Heart left ventricle (tissue), 16 donors: ENCODE results near the gene VSTM5. TPM values are rescaled to one million over a fixed set of nuclear protein-coding genes. Genes with fewer than 3 reads are reported as not detected.

ENCODE experiments used
- ATAC-seq, 4 donors: fragments of 200-7000 bp; cut with Tn5 transposase; one replicate each; pipeline ENCODE4 v1.9.1; 2020 to 2022; ENCODE audit warnings: moderate library complexity in 4 of 4, mild to moderate bottlenecking in 3 of 4, moderate number of reproducible peaks in 1 of 4
- DNase-seq, 5 donors: peaks; one replicate each; pipeline ENCODE4 v3.0.0-alpha.2; 2020
- H3K27ac ChIP-seq, 12 donors: fragments of 200-600 bp; sonication (generic) in 4 of 12; one replicate each; pipeline versions ENCODE4 v1.5.0 to v1.8.0; 2016 to 2022; ENCODE audit warnings: mild to moderate bottlenecking in 2 of 12
- H3K27me3 ChIP-seq, 9 donors: fragments of 200-600 bp; sonication (generic) in 2 of 9; one replicate each; pipeline versions ENCODE4 v1.5.1 to v1.8.0; 2016 to 2022; ENCODE audit warnings: mild to moderate bottlenecking in 3 of 9
- H3K36me3 ChIP-seq, 9 donors: fragments of 200-600 bp; sonication (generic) in 2 of 9; one replicate each; pipeline versions ENCODE4 v1.5.0 to v1.8.0; 2018 to 2022; ENCODE audit warnings: mild to moderate bottlenecking in 2 of 9
- H3K4me1 ChIP-seq, 12 donors: fragments of 200-600 bp; sonication (generic) in 4 of 12; one replicate each; pipeline versions ENCODE4 v1.5.0 to v1.8.0; 2016 to 2022; ENCODE audit warnings: mild to moderate bottlenecking in 3 of 12
- H3K4me3 ChIP-seq, 12 donors: fragments of 200-600 bp; sonication (generic) in 4 of 12; one replicate each; pipeline versions ENCODE4 v1.5.0 to v1.8.0; 2017 to 2022; ENCODE audit warnings: mild to moderate bottlenecking in 9 of 12, moderate library complexity in 4 of 12
- H3K9me3 ChIP-seq, 12 donors: fragments of 200-600 bp; sonication (generic) in 4 of 12; one replicate each; pipeline versions ENCODE4 v1.5.0 to v1.8.0; 2016 to 2022; ENCODE audit warnings: mild to moderate bottlenecking in 1 of 12
- POLR2A ChIP-seq, 2 donors: fragments of 450-650 bp; IDR thresholded peaks; one replicate each; pipeline ENCODE4 v1.6.1; 2017; ENCODE audit warnings: antibody characterized with exemption in 2 of 2, mild to moderate bottlenecking in 2 of 2, moderate library complexity in 2 of 2
- WGBS, 4 donors: extraction: QIAGEN DNeasy Blood & Tissue Kit in 2 of 4; methylation state at CpG; one replicate each; pipeline versions ENCODE4 v1.1.5 to v1.1.7; 2013 to 2018; 5-methylcytosine and 5-hydroxymethylcytosine counted together
- intact Hi-C, 10 donors: fragments of 100-400 bp; cut with DNase I; formaldehyde crosslinking; loops; one replicate each; pipeline versions ENCODE4 v1.11.1 to v1.14.2; 2022
- polyA plus RNA-seq, 2 donors: library from polyadenylated mRNA; stranded (reverse); fragments of 200-250 nt; gene quantifications; one replicate each; pipeline ENCODE4 v1.2.3, GENCODE V29; 2013
- total RNA-seq, 9 donors: library from RNA; depleted of rRNA in 2 of 9; stranded (reverse); fragments of >200 nt in 2 of 9; fragmentation: NEBNext Ultra II Directional in 3 of 9; extraction: Animal tissue kit (Norgen Biotek cat#: 25700) in 3 of 9; gene quantifications; one replicate each; pipeline versions ENCODE4 v1.1.0 to v1.2.4, GENCODE V29; 2016 to 2023
- TF ChIP-seq, protein P1 (sequence below), 12 donors: fragments of 200-600 bp; sonication (generic) in 4 of 12; IDR thresholded peaks; one replicate each; pipeline versions ENCODE4 v1.5.0 to v1.8.0; 2018 to 2022; ENCODE audit warnings: antibody characterized with exemption in 12 of 12, mild to moderate bottlenecking in 5 of 12
- donor health status: ischemic (EF 13 %, LVEDD 7.1; RV severe dilation, severe dysfunction).
- donor health status: healthy with polysubstance abuse.
- donor health status: DM: no; HTN: yes; CAD: no.
- donor health status: DM: no; HTN: no; CAD: no.
- donor health status: ischemic (EF 25% LVEDD 6.9; RV normal size, moderate dysfunction).
- donor health status: ischemic (EF 25% LVEDD 5.7; RV mildly dilated, moderate dysfunction).
- donor health status: healthy.
- donor health status: DM: yes; HTN: yes; CAD: no.
- donor health status: ischemic (EF 35%, LVEDD 5.7; RV mildly dilated, moderate dysfunction).
- donor health status: nonischemic (EF 11% LVEDD 7.7; RV severe dilation, severe dysfunction).
- donor health status: DM: yes; HTN: yes; CAD: no.
- donor health status: PGD.
- donor health status: ischemic (EF 29% LVEDD 5.4; RV normal size, mild dysfunction).
- donor health status: nonischemic (EF 23%, LVEDD 6.1; RV moderate dilation, normal function).

Gene VSTM5
- total and polyA plus RNA-seq, 11 donors, result 0.04 to 0.16 (median 0.08) TPM; not detected in 7

DNA sequence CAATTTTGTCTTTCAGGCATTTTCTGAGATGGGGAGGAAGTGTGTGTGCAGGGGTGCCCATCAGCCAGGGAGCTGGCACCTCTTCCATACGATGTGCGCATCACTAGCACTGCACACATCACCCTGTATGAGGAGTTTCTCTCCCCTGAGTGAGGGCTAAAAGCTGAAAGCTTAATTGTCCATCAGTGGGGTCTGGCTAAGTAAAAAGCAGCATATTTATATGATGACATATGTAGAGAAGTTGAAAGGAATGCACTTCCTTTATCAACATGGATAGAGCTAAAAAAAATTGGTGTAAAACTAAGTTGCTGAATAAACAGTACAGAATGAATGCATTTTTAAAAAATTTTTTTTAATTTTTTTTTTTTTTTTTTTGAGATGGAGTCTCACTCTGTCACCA is 4.0 kb downstream of the VSTM5 start:
- TF ChIP-seq, protein P1, sequence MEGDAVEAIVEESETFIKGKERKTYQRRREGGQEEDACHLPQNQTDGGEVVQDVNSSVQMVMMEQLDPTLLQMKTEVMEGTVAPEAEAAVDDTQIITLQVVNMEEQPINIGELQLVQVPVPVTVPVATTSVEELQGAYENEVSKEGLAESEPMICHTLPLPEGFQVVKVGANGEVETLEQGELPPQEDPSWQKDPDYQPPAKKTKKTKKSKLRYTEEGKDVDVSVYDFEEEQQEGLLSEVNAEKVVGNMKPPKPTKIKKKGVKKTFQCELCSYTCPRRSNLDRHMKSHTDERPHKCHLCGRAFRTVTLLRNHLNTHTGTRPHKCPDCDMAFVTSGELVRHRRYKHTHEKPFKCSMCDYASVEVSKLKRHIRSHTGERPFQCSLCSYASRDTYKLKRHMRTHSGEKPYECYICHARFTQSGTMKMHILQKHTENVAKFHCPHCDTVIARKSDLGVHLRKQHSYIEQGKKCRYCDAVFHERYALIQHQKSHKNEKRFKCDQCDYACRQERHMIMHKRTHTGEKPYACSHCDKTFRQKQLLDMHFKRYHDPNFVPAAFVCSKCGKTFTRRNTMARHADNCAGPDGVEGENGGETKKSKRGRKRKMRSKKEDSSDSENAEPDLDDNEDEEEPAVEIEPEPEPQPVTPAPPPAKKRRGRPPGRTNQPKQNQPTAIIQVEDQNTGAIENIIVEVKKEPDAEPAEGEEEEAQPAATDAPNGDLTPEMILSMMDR (IDR thresholded peaks at IDR 0.05), result no peak
- no peak for TF ChIP-seq POLR2A (IDR thresholded peaks at IDR 0.05)
- no peak for DNase-seq
- Histone ChIP-seq H3K4me1 (peaks cover 0 to 13% (median 5%) of the 10 kb centered on the region in 12 donors), H3K4me3 (no peak overlapping the region), H3K9me3 (no peaks in the 10 kb centered on the region), H3K27ac (no peak overlapping the region), H3K36me3 (no peaks in the 10 kb centered on the region), H3K27me3 (peaks cover 0 to 13% (median 0%) of the 10 kb centered on the region in 9 donors)
- intact Hi-C loops, result no loop called here
- ATAC-seq, result no peak
- WGBS, 4 donors, result 66 to 81% (median 72%) methylated on average over 2 of the region's 2 CpGs

DNA sequence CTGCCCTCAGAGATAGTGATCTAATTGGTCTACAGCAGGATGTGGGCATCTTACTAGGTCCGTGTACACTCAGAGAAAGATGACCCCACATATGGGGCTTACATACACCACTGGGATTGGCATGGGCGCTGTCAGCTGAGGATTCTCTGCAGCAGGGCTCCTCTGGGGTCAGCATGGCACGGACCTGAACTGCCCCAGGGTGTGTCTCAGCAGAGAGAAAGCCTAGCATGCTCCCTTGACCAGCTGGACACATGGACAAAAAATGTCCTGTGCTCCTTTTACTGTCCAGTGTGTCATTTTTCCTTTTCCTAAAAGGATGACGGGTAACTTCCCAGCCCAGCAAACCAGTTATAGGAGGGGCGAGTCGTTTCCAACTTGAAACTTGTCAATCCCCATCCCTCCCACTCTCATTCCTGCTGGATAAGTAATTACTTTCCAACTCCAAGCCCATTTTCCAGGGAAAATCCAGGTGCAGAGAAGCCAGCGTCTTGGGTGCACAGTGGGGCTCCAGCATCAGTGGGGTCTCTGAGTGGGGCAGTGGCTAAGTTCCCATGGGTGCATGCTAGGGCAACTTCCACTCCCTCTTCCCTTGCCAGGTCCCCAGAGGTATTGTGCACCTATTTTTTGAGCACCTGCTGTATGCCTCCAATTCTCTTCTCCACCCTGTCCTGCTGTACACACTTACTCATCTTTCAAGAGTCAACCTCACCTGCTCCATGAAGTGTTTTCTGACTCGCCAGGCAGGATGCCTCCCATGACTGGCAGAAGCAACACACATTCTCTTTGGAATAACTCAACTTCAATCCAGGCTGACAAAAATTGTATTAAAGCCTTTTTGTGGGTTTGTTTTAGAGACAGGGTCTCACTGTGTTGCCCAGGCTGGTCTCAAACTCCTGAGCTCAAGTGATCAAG is 5.0 kb downstream of the VSTM5 start:
- no peaks in the 10 kb centered on the region for H3K36me3 ChIP-seq
- 72 to 81% (median 77%) methylated on average over 8 of the region's 8 CpGs for WGBS, 4 donors
- H3K4me3 ChIP-seq, result no peak overlapping the region
- no peaks in the 10 kb centered on the region for H3K9me3 ChIP-seq
- TF ChIP-seq, protein P1 (IDR thresholded peaks at IDR 0.05), result no peak
- TF ChIP-seq POLR2A (IDR thresholded peaks at IDR 0.05), result no peak
- DNase-seq (no peak), ATAC-seq (no peak)
- peaks cover 0 to 13% (median 0%) of the 10 kb centered on the region in 9 donors for H3K27me3 ChIP-seq
- H3K4me1 ChIP-seq, result peaks cover 0 to 11% (median 5%) of the 10 kb centered on the region in 12 donors
- intact Hi-C loops, result no loop called here
- H3K27ac ChIP-seq, result no peak overlapping the region

DNA sequence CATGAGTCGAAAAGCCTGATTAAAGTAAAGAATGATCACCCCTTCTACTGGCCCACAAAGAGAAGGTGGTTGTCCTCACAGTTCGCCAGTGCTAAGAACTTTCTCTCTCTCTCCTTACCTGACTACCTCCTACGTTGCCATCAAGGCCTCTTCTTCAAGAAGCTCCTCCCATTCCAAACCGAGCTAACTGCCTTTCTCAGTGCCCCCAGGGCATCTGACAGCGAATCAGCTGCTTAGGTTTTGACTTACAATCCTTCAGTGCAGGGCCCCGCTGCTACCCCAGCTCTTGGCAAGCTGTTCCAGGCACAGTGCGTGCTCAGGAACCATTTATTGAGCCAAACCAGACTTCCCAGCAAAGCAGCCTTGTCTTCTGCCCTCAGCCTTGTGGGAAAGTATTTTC is 5.8 kb downstream of the VSTM5 start:
- DNase-seq, result no peak
- no peak for ATAC-seq
- no peak overlapping the region for H3K27ac ChIP-seq
- peaks cover 0 to 5% (median 0%) of the 10 kb centered on the region in 9 donors for H3K27me3 ChIP-seq
- no peak overlapping the region for H3K4me3 ChIP-seq
- H3K36me3 ChIP-seq, result no peaks in the 10 kb centered on the region
- no peak for TF ChIP-seq POLR2A (IDR thresholded peaks at IDR 0.05)
- TF ChIP-seq, protein P1 (IDR thresholded peaks at IDR 0.05), result no peak
- peaks cover 0 to 4% (median under 1%) of the 10 kb centered on the region in 12 donors for H3K4me1 ChIP-seq
- intact Hi-C loops, result no loop called here
- no peaks in the 10 kb centered on the region for H3K9me3 ChIP-seq
- 74 to 80% (median 76%) methylated on average over 7 of the region's 7 CpGs for WGBS, 4 donors

DNA sequence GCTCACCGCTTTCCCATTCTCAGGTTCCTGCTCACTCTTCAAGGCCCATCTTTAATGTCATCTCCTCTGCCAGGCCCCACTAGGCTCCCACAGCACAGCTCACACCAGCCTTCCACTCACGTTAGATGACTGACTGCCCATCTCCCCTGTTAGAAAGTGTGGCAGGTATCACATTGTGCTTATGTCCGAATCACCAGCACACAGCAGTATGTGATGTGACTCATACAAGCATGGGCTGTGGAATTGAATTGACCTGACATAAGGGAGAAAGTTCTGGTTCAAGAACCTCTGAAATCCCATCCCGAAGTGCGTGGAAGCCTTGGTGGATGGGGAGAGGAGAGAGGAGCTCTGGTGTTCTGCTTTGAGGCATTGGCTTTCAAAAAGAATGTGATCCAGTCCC is 6.5 kb downstream of the VSTM5 start:
- intact Hi-C loops, result no loop called here
- Histone ChIP-seq H3K9me3 (no peaks in the 10 kb centered on the region), H3K4me1 (no peaks in the 10 kb centered on the region), H3K4me3 (no peak overlapping the region), H3K27me3 (no peaks in the 10 kb centered on the region), H3K36me3 (no peaks in the 10 kb centered on the region), H3K27ac (no peak overlapping the region)
- TF ChIP-seq POLR2A (IDR thresholded peaks at IDR 0.05), result no peak
- ATAC-seq (no peak), DNase-seq (no peak)
- WGBS, 4 donors, result 97 to 98% (median 97%) methylated on average over 5 of the region's 5 CpGs
